ENCODE measurements around the gene GGTLC3.
"Not testable (repeated sequence)": the region's sequence is repeated elsewhere in the genome, so short reads cannot be mapped to it uniquely, and the experiment has no call there.

Gene GGTLC3

DNA sequence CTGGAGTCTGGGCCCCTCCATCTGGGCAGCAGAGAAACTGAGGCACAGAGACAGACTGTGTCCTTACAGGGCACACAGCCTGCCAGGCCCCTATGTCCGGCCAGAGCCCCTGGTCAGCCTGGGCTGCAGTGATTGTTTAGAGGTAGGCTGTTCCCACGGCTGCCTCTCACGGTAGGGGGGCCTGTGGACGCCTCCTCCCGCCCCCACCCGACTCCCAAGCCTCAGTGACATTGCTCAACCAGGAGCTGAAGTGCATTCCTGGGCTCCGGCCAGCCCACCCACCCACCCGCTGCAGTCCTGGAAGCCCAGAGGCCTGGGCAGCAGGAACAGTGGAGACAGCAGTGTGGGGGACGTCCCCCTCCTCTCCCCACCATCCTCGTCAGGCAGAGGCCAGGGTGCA lies 4.5 kb downstream of the GGTLC3 start:
- not testable (repeated sequence) for DNase-seq (ENCODE audit: low read depth)

GRCh38 chr22:18512378-18512777 lies 5.6 kb downstream of the GGTLC3 start:
- DNase-seq (ENCODE audit: low read depth) = not testable (repeated sequence)

DNA sequence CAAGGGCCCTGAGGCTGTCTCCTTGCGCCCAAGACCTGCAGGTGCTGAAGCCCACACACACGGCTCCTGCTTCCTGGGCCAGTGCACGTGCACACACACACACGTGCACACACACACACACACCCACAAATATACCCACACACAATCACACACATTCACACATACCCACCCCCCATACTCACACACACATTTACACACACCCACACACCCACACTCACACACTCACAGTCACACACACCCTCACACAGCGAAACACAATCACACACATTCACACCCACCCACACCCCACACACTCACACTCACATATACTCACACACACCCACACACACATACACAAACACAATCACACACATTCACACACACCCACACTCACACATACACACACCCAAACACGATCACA lies 6.6 kb downstream of the GGTLC3 start:
- DNase-seq (ENCODE audit: low read depth) = not testable (repeated sequence)

- DNase-seq (ENCODE audit: low read depth) = not testable (repeated sequence)
These were observed 21.7 kb downstream of the GGTLC3 start for GRCh38 chr22:18496227-18496626.

Measured in fibroblast of gingiva (primary cell).